Heart left ventricle (tissue), 16 donors: Measurements from ENCODE around the gene TPP2. TPM values are rescaled to one million over a fixed set of nuclear protein-coding genes. Genes with fewer than 3 reads are reported as not detected.

Source experiments
- ATAC-seq, 4 donors: fragments of 200-7000 bp; cut with Tn5 transposase; one replicate each; pipeline ENCODE4 v1.9.1; 2020 to 2022; ENCODE audit warnings: moderate library complexity in 4 of 4, mild to moderate bottlenecking in 3 of 4, moderate number of reproducible peaks in 1 of 4
- DNase-seq, 5 donors: peaks; one replicate each; pipeline ENCODE4 v3.0.0-alpha.2; 2020
- H3K27ac ChIP-seq, 12 donors: fragments of 200-600 bp; sonication (generic) in 4 of 12; one replicate each; pipeline versions ENCODE4 v1.5.0 to v1.8.0; 2016 to 2022; ENCODE audit warnings: mild to moderate bottlenecking in 2 of 12
- H3K27me3 ChIP-seq, 9 donors: fragments of 200-600 bp; sonication (generic) in 2 of 9; one replicate each; pipeline versions ENCODE4 v1.5.1 to v1.8.0; 2016 to 2022; ENCODE audit warnings: mild to moderate bottlenecking in 3 of 9
- H3K36me3 ChIP-seq, 9 donors: fragments of 200-600 bp; sonication (generic) in 2 of 9; one replicate each; pipeline versions ENCODE4 v1.5.0 to v1.8.0; 2018 to 2022; ENCODE audit warnings: mild to moderate bottlenecking in 2 of 9
- H3K4me1 ChIP-seq, 12 donors: fragments of 200-600 bp; sonication (generic) in 4 of 12; one replicate each; pipeline versions ENCODE4 v1.5.0 to v1.8.0; 2016 to 2022; ENCODE audit warnings: mild to moderate bottlenecking in 3 of 12
- H3K4me3 ChIP-seq, 12 donors: fragments of 200-600 bp; sonication (generic) in 4 of 12; one replicate each; pipeline versions ENCODE4 v1.5.0 to v1.8.0; 2017 to 2022; ENCODE audit warnings: mild to moderate bottlenecking in 9 of 12, moderate library complexity in 4 of 12
- H3K9me3 ChIP-seq, 12 donors: fragments of 200-600 bp; sonication (generic) in 4 of 12; one replicate each; pipeline versions ENCODE4 v1.5.0 to v1.8.0; 2016 to 2022; ENCODE audit warnings: mild to moderate bottlenecking in 1 of 12
- POLR2A ChIP-seq, 2 donors: fragments of 450-650 bp; IDR thresholded peaks; one replicate each; pipeline ENCODE4 v1.6.1; 2017; ENCODE audit warnings: antibody characterized with exemption in 2 of 2, mild to moderate bottlenecking in 2 of 2, moderate library complexity in 2 of 2
- WGBS, 4 donors: extraction: QIAGEN DNeasy Blood & Tissue Kit in 2 of 4; methylation state at CpG; one replicate each; pipeline versions ENCODE4 v1.1.5 to v1.1.7; 2013 to 2018; 5-methylcytosine and 5-hydroxymethylcytosine counted together
- intact Hi-C, 10 donors: fragments of 100-400 bp; cut with DNase I; formaldehyde crosslinking; loops; one replicate each; pipeline versions ENCODE4 v1.11.1 to v1.14.2; 2022
- polyA plus RNA-seq, 2 donors: library from polyadenylated mRNA; stranded (reverse); fragments of 200-250 nt; gene quantifications; one replicate each; pipeline ENCODE4 v1.2.3, GENCODE V29; 2013
- total RNA-seq, 9 donors: library from RNA; depleted of rRNA in 2 of 9; stranded (reverse); fragments of >200 nt in 2 of 9; fragmentation: NEBNext Ultra II Directional in 3 of 9; extraction: Animal tissue kit (Norgen Biotek cat#: 25700) in 3 of 9; gene quantifications; one replicate each; pipeline versions ENCODE4 v1.1.0 to v1.2.4, GENCODE V29; 2016 to 2023
- TF ChIP-seq, protein P1 (sequence below), 12 donors: fragments of 200-600 bp; sonication (generic) in 4 of 12; IDR thresholded peaks; one replicate each; pipeline versions ENCODE4 v1.5.0 to v1.8.0; 2018 to 2022; ENCODE audit warnings: antibody characterized with exemption in 12 of 12, mild to moderate bottlenecking in 5 of 12
- donor health status: ischemic (EF 13 %, LVEDD 7.1; RV severe dilation, severe dysfunction).
- donor health status: healthy with polysubstance abuse.
- donor health status: DM: no; HTN: yes; CAD: no.
- donor health status: DM: no; HTN: no; CAD: no.
- donor health status: ischemic (EF 25% LVEDD 6.9; RV normal size, moderate dysfunction).
- donor health status: ischemic (EF 25% LVEDD 5.7; RV mildly dilated, moderate dysfunction).
- donor health status: healthy.
- donor health status: DM: yes; HTN: yes; CAD: no.
- donor health status: ischemic (EF 35%, LVEDD 5.7; RV mildly dilated, moderate dysfunction).
- donor health status: nonischemic (EF 11% LVEDD 7.7; RV severe dilation, severe dysfunction).
- donor health status: DM: yes; HTN: yes; CAD: no.
- donor health status: PGD.
- donor health status: ischemic (EF 29% LVEDD 5.4; RV normal size, mild dysfunction).
- donor health status: nonischemic (EF 23%, LVEDD 6.1; RV moderate dilation, normal function).

Gene TPP2
- total and polyA plus RNA-seq, 11 donors: 13.0 to 37.9 (median 32.4) TPM

DNA sequence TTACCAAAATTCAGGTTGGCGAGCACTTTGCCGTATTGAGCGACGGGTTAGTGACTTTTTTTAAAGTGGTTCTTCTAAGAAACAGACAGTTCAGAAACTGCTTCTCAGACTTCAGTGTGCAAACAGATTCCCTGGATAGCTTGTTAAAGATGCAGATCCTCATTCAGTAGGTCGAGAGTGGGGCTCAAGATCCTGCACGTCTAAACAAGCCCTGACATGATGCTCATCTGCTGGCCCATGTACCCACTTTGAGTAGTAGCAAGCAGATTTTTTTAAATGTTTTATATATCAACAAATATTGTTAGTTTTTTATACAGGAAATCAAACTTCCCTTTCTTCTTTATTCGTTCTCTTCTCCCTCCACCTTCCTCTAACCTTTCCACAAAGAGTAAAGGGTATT is 90.7 kb downstream of the TPP2 start:
- Histone ChIP-seq H3K27me3 (peaks cover 0 to under 1% (median 0%) of the 10 kb centered on the region in 9 donors), H3K27ac (no peak overlapping the region), H3K4me3 (no peak overlapping the region), H3K36me3 (no peaks in the 10 kb centered on the region), H3K4me1 (peaks cover 0 to 6% (median 0%) of the 10 kb centered on the region in 12 donors), H3K9me3 (peaks cover 0 to 3% (median 0%) of the 10 kb centered on the region in 12 donors)
- no peak for TF ChIP-seq POLR2A (IDR thresholded peaks at IDR 0.05)
- TF ChIP-seq, protein P1, sequence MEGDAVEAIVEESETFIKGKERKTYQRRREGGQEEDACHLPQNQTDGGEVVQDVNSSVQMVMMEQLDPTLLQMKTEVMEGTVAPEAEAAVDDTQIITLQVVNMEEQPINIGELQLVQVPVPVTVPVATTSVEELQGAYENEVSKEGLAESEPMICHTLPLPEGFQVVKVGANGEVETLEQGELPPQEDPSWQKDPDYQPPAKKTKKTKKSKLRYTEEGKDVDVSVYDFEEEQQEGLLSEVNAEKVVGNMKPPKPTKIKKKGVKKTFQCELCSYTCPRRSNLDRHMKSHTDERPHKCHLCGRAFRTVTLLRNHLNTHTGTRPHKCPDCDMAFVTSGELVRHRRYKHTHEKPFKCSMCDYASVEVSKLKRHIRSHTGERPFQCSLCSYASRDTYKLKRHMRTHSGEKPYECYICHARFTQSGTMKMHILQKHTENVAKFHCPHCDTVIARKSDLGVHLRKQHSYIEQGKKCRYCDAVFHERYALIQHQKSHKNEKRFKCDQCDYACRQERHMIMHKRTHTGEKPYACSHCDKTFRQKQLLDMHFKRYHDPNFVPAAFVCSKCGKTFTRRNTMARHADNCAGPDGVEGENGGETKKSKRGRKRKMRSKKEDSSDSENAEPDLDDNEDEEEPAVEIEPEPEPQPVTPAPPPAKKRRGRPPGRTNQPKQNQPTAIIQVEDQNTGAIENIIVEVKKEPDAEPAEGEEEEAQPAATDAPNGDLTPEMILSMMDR (IDR thresholded peaks at IDR 0.05): no peak
- intact Hi-C loops: no loop called here
- WGBS, 4 donors: 83 to 86% (median 85%) methylated on average over 7 of the region's 7 CpGs
- no peak for DNase-seq
- ATAC-seq: no peak

DNA sequence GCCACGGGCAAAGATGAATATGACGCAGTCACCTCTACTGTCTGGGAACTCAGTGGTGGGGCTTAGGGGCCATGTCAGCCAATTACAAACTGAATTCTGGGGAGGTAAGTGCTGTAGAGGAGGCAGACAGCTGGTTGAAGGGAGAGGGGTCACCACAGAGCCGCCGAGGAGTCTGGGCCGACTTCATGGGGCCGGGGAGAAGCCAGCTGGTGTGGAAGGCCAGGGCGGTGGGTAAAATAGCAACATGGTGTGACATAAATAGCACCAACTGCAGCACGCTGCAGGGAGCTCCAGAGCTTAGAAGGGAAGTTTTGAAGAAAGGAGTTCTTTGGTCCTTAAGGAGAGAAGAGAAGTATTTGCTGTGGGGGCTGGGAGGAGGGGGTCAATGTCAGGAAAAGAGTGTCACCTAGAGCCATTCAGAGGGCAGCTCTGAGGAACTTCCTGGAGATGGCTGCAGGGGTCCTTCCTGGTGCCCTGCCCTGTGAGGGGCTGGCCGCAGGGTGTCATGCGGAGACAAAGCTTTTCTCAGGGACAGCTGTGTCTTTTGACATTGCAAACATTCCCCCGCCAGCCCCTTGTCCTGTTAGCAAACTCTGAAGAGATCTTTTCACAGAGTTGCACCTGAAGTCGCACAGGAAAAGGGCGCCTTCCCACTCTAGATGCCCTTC is 91.7 kb downstream of the TPP2 start:
- ATAC-seq: peak in 3 of 4 donors; percentile 29 to 39 (median 32)
- TF ChIP-seq, protein P1 (IDR thresholded peaks at IDR 0.05): no peak
- no peak for TF ChIP-seq POLR2A (IDR thresholded peaks at IDR 0.05)
- H3K9me3 ChIP-seq: no peaks in the 10 kb centered on the region
- H3K27ac ChIP-seq: no peak overlapping the region
- no peaks in the 10 kb centered on the region for H3K36me3 ChIP-seq
- 51 to 57% (median 52%) methylated on average over 12 to 13 of the region's 13 CpGs for WGBS, 4 donors
- peaks cover 0 to 6% (median 0%) of the 10 kb centered on the region in 12 donors for H3K4me1 ChIP-seq
- DNase-seq: no peak
- H3K27me3 ChIP-seq: peaks cover 0 to 10% (median 0%) of the 10 kb centered on the region in 9 donors
- H3K4me3 ChIP-seq: no peak overlapping the region
- intact Hi-C loops: no loop called here

DNA sequence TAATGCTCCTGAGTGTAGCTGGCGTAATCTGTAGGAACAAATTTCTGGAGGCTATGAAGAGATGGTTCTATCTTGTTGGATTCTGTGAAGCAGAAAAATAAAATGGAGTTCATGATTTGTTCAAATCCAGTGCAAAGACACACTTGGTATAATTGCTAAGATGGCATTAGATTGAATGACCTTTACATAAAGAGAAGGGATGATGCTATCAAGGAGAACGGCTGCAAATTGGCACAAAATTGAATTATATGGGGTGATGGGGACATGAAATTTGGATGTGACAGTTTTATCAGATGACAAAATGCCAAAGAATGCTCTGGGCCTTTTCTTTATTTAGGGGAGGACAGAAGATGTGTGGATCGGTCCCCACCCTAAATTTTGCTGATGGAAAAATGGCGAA is 94.1 kb downstream of the TPP2 start:
- no peak for DNase-seq

DNA sequence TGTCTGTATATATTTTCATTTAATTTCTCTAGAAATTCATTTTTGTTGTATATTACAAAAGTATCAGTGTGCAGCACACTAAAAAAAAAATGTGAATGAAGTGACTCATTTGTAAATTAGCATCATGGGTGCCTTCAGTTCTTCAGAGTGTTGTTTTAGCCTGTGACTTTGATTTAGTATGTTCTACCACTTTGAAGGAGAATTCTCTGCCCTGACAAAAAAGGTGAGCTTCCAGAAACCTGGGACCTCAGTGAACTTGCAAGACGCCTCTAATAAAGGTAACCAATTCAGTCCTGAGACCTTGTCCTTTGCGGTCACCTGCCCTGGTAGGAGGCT is 95.7 kb downstream of the TPP2 start:
- H3K36me3 ChIP-seq: no peaks in the 10 kb centered on the region
- TF ChIP-seq, protein P1 (IDR thresholded peaks at IDR 0.05): no peak
- TF ChIP-seq POLR2A (IDR thresholded peaks at IDR 0.05): no peak
- intact Hi-C loops: no loop called here
- peaks cover 0 to 6% (median 0%) of the 10 kb centered on the region in 12 donors for H3K4me1 ChIP-seq
- H3K9me3 ChIP-seq: no peaks in the 10 kb centered on the region
- no peak overlapping the region for H3K4me3 ChIP-seq
- no peak for ATAC-seq
- WGBS, 4 donors: 82 to 94% (median 88%) methylated on average over 2 of the region's 2 CpGs
- DNase-seq: no peak
- peaks cover 0 to 12% (median 0%) of the 10 kb centered on the region in 9 donors for H3K27me3 ChIP-seq
- no peak overlapping the region for H3K27ac ChIP-seq

More for the DNA sequence above, 94.1 kb downstream of the TPP2 start:
- H3K36me3 ChIP-seq: no peaks in the 10 kb centered on the region
- H3K4me1 ChIP-seq: peaks cover 0 to 6% (median 0%) of the 10 kb centered on the region in 12 donors
- 85 to 91% (median 90%) methylated on average over 4 of the region's 4 CpGs for WGBS, 4 donors
- TF ChIP-seq, protein P1 (IDR thresholded peaks at IDR 0.05): no peak
- no peak for TF ChIP-seq POLR2A (IDR thresholded peaks at IDR 0.05)
- no peak overlapping the region for H3K4me3 ChIP-seq
- no peak overlapping the region for H3K27ac ChIP-seq
- intact Hi-C loops: no loop called here
- peaks cover 0 to 12% (median 0%) of the 10 kb centered on the region in 9 donors for H3K27me3 ChIP-seq
- no peaks in the 10 kb centered on the region for H3K9me3 ChIP-seq
- no peak for ATAC-seq
